HL-60/S4 treated with phorbol 12-myristate 13-acetate at 8.2 ng/mL for 4 days and 3 days (cell line): ENCODE measurements around the gene FBRSL1.

ENCODE experiments used
- in situ Hi-C: fragments of 300-500 bp; cut with MboI; formaldehyde crosslinking; loops from 2 replicates; pipeline ENCODE4 v1.15.0; 2022; ENCODE audit warnings: low sequenced_read_pairs

Gene FBRSL1

GRCh38 chr12:132508860-132509732 lies 19.1 kb downstream of the FBRSL1 start:
- in situ Hi-C loops = no loop called here

GRCh38 chr12:132510111-132510724 lies 20.3 kb downstream of the FBRSL1 start:
- in situ Hi-C loops = no loop called here

- in situ Hi-C loops = no loop called here
Measured at GRCh38 chr12:132510746-132511477, 21.0 kb downstream of the FBRSL1 start.

- in situ Hi-C loops = no loop called here
Measured at GRCh38 chr12:132511516-132512196, 21.7 kb downstream of the FBRSL1 start.

- in situ Hi-C loops = no loop called here
Measured at GRCh38 chr12:132512197-132513069, 22.5 kb downstream of the FBRSL1 start.

- in situ Hi-C loops = no loop called here
Measured at GRCh38 chr12:132513070-132513398, 23.1 kb downstream of the FBRSL1 start.

GRCh38 chr12:132513458-132514135 lies 23.6 kb downstream of the FBRSL1 start:
- in situ Hi-C loops = no loop called here

- in situ Hi-C loops = no loop called here
Measured at GRCh38 chr12:132514216-132514820, 24.4 kb downstream of the FBRSL1 start.

- in situ Hi-C loops = no loop called here
Measured at GRCh38 chr12:132514838-132515237, 24.9 kb downstream of the FBRSL1 start.

GRCh38 chr12:132516095-132517012 lies 26.4 kb downstream of the FBRSL1 start:
- in situ Hi-C loops = no loop called here

GRCh38 chr12:132517013-132517739 lies 27.2 kb downstream of the FBRSL1 start:
- in situ Hi-C loops = no loop called here

- in situ Hi-C loops = no loop called here
Measured at GRCh38 chr12:132517740-132518100, 27.8 kb downstream of the FBRSL1 start.

- in situ Hi-C loops = no loop called here
Measured at GRCh38 chr12:132518354-132518992, 28.5 kb downstream of the FBRSL1 start.

- in situ Hi-C loops = no loop called here
Measured at GRCh38 chr12:132520421-132521199, 30.7 kb downstream of the FBRSL1 start.

- in situ Hi-C loops = no loop called here
Measured at GRCh38 chr12:132521200-132521580, 31.2 kb downstream of the FBRSL1 start.

GRCh38 chr12:132521712-132522292 lies 31.9 kb downstream of the FBRSL1 start:
- in situ Hi-C loops = no loop called here
